ENCODE data around the gene ITGB7.

DNA sequence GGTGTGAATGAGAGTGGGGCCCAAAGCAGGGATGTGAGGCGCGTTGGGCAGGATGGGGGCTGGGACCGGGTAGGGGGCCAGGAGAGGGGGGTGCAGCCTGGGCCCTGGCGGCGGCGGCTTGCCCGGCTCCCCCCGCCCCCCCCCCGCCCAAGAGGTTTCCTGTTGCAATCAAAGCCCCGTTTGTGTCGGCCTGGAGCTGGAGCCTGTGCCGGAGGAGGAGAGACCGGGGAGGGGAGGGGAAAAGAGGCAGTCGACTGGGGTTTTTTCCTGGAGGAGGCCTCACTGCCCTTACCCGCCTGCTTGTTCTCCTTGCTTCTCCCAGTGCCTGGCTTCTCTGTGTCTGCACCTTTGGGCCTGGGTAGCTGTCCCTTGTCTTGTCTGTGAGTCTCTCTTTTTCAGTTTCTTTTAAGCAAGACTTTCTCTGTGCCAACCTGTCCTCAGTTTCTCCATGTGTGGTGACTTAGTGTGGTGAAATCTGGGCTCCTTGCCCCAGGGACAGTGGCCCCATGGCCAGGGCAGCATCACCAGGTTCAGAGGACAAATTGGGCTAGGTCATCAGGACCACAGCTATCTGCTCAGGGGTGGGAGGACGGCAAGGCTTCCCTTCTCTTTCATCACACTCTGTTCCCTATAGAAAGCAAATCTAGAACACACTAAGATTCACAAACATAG is 16.5 kb upstream of the ITGB7 start:
- no peak for TF ChIP-seq EZH2 (IDR thresholded peaks at IDR 0.05; ENCODE audit: borderline replicate concordance, low read depth, low read length, severe bottlenecking)
- TF ChIP-seq, protein P1, sequence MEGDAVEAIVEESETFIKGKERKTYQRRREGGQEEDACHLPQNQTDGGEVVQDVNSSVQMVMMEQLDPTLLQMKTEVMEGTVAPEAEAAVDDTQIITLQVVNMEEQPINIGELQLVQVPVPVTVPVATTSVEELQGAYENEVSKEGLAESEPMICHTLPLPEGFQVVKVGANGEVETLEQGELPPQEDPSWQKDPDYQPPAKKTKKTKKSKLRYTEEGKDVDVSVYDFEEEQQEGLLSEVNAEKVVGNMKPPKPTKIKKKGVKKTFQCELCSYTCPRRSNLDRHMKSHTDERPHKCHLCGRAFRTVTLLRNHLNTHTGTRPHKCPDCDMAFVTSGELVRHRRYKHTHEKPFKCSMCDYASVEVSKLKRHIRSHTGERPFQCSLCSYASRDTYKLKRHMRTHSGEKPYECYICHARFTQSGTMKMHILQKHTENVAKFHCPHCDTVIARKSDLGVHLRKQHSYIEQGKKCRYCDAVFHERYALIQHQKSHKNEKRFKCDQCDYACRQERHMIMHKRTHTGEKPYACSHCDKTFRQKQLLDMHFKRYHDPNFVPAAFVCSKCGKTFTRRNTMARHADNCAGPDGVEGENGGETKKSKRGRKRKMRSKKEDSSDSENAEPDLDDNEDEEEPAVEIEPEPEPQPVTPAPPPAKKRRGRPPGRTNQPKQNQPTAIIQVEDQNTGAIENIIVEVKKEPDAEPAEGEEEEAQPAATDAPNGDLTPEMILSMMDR (IDR thresholded peaks at IDR 0.05; ENCODE audit: extremely low read depth in 1 of 2, insufficient read depth in 1 of 2, low read depth in 1 of 2, low read length in 2 of 2), result no peak

Measured in endothelial cell of umbilical vein (primary cell).